Raji (cell line): ENCODE measurements around the gene ZFTA.

Experiments
- POLR2A ChIP-seq: IDR thresholded peaks from 2 replicates; pipeline ENCODE4 v1.6.1; 2011; ENCODE audit warnings: low read depth, low read length, control low read depth; ENCODE audit not compliant: insufficient read depth

ZFTA gene

DNA sequence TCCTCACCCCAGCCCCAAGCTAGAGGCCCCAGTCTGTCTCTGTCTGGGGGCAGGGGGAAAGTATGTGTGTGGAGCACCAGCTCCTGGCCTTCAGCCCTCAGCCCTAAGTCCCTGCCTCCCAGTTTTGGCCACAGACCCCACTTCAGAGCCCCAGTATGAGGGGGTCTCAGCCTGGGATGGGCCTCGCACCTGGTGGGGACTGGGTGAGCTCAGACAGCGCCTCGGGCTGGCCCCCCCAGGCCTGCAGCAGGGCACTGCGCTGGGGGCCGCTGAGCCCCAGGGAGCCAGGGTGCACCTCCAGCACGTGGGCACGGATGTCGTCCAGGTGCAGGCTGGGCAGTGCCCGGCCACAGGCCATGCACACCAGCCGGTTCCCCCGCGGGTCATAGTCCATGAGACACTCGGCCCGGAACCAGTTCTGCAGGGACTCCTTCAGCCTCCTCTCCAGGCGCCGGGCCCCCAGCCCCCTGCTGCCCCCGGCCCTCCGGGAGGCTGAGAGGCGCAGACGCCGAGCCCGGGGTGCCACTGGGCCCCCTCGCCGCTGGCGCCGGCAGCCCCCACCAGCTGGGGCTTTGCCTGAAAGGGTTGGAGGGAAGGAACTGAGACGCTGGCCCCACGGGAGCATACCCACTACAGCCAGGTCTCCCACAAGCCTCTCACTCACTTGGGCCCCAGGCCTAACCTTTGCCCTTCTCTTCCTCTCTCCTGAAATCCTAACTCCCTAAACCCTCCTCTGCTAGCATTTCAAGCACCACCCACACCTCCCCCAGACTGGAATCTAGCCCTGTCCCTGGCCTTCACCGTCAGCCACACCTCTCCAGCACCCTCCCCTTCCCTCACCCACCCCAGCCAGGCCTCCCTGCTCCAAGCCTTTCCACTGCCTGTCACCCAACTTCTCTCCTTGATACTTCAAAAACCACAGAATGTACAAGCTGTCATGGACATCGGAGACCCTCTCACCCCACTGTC, 3.6 kb downstream of the ZFTA start:
- TF ChIP-seq POLR2A: no peak

DNA sequence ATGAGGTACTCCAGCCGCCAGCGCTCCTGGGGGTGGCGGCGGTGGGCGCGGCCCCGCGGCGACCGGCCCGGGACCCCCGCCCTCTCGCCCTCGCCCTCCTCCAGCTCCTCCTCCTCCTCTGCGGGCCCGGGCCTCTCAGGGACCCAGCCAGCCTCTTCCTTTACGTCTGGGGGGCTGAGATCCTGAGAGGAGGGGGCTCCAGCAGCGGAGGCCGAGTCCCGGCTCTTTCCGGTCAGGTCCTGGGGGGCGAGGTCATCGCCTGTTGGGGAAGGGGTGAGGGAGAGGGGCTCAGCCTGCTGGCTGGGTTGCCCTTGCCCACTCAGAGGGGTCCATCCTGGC, 4.3 kb downstream of the ZFTA start:
- no peak for TF ChIP-seq POLR2A

DNA sequence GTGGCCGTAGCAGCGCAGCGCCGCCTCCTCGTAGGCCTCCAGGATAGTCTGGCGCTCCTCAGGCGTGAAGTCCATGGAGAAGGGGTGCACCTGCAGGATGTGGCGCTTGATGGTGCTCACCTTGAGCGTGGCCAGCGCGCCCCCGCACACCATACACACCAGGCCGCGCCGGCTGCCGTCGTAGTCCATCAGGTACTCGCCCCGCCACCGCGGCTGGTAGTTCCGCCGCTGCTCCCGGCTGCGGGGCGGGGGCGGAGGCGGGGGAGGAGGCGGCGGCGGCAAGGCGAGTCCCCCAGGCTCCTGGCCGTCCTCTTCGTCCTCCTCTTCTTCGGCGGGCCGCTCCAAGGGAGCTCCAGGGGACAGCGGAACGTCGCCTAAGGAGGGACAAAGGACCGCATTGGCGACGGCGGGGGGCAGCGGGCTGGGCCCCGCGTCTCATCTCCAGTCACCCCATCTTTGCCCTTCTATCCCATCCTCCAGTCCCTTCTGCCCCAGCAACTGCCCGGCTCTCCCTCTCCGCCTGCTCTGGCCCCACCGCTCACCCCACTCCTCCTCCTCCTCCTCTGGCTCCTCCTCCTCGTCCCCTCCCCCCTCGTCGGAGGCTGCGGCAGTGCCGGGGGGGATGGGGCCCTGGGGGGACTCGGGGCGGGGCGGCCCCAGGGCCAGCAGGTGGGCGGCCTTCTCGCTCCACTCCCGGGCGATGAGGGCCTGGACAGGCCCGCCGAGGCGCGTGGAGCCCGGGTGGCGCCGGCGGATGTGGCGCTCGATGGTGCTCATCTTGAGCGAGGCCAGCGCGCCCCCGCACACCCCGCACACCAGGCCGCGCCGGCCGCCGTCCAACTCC, 4.9 kb downstream of the ZFTA start:
- TF ChIP-seq POLR2A: no peak

DNA sequence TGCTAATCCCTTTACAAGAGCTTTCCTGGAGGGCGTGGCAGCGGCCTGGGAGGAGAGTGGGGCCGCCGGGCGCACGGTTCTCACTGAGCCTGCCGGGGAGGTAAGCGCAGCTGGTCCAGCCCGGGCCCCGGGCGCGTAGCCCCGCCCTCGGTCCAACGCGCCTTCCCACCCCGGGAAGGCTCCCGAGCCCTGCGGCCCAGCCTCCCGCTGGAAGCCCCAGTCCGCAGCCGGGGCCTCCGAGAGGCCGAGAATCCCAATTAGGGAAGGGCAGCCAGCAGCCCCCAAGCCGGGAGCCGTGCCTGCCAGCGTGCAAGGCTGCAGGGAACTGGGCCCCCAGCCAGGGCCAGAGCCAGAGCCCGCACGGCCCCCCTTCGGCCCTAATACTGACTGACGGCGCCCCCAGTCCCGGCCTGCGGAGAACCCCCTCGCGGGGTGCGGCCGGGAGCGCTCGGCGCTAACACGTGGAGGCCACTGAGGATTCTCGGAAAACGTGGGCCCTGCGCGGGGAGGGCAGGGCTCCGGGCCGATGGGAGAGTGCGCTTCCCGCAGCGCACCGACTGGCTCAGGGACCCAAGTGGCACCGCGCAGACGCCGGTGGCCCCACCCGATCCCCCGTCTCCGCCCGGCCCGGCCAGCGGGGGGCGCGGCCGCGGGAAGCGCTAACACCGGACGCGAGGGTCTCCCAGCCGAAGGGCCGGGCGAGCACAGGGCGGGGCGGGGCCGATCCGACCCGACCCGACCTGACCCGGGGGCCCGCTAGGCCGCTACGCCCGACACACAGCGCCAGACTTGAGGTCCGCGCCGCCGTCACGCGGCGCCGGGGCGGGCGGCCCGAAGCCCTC, 5.7 kb downstream of the ZFTA start:
- TF ChIP-seq POLR2A: no peak

DNA sequence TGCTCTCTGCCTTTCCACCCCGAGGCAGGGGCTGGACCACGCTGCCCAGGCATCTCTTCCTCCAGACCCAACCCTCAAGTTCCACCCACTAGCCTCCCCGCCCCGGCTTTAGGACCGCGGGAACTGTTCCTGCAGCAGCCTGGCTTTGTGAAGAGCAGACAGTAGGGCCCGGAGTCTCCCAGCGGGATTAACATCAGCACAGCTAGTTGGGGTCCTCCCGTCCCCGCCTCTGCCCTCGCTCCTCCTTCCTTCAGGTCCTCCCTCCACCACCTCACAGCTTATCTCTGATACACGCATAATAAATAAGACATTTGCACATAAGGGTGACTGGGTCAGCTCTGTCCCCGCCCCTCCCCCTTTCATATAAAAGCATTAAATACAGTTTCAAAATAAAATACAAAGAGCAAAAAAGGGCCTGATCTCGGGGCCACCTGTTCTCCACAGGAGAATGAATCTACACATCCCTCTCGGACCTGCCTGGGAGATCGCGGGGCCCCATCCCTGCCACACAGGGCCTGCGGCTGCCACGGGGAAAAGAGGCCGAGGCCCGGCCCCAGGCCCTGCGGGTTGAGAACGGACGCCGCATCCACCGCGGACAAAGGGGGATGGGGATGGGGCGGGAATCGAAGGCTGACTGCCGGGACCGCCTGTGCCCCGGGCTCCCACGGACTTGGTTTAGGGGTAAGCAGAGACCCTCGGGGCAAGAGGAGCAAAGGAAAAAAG, 6.5 kb downstream of the ZFTA start:
- TF ChIP-seq POLR2A: no peak

DNA sequence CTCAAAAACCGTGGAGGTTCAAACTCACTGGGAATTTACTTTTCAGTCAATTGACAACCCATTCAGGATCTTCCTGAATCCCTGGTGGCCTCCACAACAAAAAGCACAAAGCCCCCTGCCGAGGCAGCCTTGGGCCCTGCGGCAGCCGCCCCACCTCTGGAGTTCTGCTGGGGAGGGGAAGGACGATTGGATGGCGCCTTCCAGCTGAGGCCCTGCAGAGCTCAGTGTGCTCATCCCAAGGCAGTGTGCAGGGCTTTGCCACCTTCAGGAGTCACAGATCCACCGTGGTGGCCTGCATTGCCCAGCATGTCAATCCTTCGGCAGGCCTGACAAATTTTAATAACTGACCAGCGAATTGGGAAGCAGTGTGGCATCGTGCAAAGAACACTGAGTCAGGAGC, 7.4 kb downstream of the ZFTA start:
- TF ChIP-seq POLR2A: no peak

DNA sequence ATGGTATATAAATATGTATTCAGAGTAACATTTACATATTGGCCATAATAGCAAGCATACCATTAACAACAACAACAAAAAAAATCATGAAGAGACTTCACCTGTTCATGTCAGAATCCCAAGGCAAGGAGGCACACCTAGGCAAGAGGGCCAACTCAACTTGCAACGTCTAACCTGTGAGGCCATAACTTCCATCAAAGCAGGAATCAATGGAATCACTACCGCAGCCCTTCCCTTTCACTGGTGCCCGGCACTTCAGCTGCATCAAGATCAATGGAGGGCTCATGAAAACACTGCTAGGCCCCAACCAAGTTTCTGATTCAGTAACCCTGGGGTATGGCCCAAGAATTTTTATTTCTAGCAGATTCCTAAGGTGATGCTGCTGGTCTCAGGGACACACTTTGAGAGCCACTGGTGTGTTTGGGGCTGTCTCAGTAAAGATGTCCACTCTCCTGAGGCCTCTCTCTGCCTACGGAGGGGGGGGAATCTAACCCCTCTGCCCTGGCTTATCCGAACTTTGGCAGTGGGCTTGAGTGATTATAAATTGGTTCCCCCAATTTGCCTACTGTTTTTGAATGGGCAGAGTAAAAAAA, 8.0 kb downstream of the ZFTA start:
- TF ChIP-seq POLR2A: no peak

DNA sequence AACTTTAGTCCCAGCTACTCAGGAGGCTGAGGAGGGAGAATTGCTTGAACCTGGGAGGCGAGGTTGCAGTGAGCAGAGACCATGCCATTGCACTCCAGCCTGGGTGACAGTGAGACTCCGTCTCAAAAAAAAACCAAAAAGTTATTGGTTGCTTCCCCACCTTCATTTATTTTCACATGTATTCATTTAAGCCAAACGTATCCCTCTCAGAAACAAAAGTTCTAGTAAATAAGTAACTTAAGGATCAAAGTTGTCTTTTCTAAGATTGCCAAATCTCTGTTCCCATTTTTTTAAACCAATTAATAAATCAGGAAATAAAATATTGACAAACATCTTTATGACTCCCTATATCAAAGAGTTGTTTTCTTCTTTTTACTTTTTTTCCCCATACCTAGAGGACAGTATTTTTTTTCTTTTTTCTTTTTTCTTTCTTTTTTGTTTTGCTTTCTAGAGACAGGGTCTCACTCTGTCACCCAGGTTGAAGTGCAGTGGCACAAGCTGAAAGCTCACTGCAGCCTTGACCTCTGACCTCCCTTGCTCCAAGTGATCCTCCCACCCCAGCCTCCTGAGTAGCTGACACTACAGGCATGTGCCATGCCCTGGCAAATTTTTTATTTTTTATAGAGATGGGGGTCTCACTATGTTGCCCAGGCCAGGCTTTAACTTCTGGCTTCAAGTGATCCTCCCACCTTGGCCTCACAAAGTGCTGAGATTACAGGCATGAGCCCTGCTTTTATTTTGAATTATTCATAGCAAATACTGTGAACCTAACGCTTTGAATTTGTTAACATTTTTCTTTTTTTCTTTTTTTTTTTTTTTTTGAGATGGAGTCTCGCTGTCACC, 11.4 kb downstream of the ZFTA start:
- TF ChIP-seq POLR2A: no peak

DNA sequence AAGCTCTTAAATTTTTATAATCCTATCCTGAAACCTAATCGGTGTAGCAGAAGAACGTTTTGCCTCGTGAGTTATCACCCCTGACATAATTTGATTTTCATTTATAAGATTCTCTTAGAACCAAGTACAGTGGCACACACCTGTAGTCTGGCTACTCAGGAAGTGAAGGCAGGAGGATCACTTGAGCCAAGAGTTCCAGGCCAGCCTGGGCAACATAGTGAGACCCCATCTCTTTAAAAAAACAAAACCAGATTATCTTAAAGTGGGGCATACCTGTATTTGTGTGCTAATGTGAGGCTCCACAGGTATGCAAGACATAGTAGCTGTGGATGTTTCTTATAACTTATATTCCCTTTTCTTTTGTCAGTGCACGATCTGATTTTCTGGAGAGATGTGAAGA, 19.0 kb downstream of the ZFTA start:
- no peak for TF ChIP-seq POLR2A

DNA sequence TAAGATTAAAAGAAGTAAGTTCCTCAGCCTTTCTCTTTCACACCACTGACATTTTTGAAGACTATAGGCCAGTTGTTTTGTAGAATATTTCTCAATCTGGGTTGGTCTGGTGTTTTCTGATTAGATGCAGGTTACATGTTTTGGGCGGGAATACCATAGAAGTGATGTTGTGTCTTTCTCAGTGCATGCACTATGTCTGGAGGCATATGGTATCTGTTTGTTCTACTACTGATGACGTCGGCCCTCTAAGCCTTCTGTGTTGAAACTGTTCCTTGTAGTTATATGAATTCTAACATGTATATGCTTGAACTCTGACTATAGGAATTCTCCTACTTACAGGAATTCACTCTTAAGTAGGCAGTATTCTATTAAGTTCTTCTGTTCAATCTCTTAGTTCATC, 21.6 kb downstream of the ZFTA start:
- no peak for TF ChIP-seq POLR2A

DNA sequence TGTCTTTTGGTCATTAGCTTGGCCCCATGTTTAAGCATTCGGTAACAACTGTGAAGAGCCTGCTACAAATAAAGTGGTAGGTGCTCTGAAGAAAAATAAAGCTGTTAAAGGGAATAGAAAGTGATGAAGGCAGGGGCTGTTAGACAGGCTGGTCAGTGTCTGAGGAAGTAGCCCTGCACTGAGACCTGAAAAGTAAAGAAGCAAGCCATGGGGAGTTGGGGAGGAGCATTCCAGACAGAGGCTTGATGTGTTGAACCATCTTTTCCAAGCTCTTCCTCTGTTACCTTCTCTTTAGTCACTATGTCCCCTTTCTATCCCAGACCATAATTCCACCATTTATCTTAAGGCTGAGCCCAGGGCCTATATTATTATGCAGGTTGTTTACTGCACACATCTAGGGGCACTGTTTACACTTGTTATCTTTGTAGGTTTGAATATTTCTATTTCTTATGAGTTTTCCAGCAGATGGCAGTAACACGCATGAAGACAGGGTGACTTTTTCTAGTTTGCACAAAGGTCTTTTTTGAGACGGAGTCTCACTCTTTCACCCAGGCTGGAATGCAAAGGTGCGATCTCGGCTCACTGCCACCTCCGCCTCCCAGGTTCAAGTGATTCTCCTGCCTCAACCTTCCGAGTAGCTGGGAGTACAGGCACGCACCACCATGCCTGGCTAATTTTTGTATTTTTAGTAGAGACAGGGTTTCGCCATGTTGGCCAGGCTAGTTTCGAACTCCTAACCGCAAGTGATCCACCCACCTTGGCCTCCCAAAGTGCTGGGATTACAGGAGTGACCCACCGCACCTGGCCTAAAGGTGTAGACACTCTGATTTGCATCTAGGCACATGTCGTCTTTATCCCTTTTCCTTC, 23.0 kb downstream of the ZFTA start:
- no peak for TF ChIP-seq POLR2A

DNA sequence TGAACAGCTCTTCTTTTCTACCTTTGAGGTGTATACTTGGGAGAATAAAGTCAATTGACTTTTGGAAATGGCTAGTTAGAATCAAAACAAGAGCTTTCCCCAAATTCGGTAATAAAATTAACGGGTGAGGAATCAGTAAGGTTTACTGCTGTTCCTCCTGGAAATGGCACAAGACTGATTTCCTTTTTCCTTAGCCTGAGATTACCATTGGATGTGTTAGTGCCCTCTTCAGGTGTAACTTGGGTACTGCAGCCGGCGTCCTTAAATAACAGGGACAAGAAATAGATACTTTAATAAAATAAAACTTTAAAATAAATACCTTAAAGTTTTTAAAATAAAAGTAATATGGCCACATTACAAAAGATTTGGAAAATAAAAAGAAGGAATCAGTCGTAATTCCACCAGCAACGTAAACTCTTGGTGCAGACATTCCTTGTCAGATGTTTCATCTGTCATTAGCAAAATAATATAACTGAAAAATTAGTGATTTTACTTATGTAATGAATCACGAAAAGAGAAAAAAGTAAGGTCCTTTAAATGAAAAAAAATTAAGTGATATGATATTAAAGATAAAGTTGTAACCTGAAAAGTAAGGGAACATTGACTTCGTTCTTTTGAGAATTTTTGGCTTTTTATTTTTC, 29.7 kb downstream of the ZFTA start:
- TF ChIP-seq POLR2A: no peak
